ENCODE results near the gene PAH. TPM values are rescaled to one million over a fixed set of nuclear protein-coding genes. Genes with fewer than 3 reads are reported as not detected.
A peak's percentile ranks its signal among the peaks of the same experiment; 100 is the strongest.

Gene PAH
- polyA plus RNA-seq, 1 of the 3 experiments (the other 2 are of a cell fraction): not detected

DNA sequence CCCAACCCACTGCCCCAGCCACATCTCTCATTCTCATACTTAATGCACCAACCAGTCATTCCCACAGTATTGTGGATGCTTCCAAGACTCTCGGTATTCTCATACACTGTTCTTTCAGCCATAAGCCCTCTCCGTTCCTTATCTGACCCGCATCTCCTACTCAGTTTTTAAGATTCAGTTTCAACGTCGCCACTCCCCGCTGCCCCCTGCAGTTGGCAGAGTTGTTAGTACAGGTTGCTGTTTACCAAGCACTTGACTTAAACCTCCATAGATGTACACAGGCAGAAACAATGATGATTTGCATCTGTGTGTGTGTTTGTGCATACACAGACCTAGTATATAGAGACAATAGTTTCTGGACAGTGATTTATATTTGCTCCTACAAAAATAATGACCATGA, 40.2 kb downstream of the PAH start:
- H3K9me3 ChIP-seq: no peaks in the 10 kb centered on the region
- H3F3A ChIP-seq (replicated peaks; ENCODE audit: insufficient read depth): no peaks in the 10 kb centered on the region
- TF ChIP-seq, protein P1, sequence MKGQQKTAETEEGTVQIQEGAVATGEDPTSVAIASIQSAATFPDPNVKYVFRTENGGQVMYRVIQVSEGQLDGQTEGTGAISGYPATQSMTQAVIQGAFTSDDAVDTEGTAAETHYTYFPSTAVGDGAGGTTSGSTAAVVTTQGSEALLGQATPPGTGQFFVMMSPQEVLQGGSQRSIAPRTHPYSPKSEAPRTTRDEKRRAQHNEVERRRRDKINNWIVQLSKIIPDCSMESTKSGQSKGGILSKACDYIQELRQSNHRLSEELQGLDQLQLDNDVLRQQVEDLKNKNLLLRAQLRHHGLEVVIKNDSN (IDR thresholded peaks at IDR 0.05; ENCODE audit: borderline replicate concordance, low read depth): no peak
- TF ChIP-seq, protein P2, sequence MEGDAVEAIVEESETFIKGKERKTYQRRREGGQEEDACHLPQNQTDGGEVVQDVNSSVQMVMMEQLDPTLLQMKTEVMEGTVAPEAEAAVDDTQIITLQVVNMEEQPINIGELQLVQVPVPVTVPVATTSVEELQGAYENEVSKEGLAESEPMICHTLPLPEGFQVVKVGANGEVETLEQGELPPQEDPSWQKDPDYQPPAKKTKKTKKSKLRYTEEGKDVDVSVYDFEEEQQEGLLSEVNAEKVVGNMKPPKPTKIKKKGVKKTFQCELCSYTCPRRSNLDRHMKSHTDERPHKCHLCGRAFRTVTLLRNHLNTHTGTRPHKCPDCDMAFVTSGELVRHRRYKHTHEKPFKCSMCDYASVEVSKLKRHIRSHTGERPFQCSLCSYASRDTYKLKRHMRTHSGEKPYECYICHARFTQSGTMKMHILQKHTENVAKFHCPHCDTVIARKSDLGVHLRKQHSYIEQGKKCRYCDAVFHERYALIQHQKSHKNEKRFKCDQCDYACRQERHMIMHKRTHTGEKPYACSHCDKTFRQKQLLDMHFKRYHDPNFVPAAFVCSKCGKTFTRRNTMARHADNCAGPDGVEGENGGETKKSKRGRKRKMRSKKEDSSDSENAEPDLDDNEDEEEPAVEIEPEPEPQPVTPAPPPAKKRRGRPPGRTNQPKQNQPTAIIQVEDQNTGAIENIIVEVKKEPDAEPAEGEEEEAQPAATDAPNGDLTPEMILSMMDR (IDR thresholded peaks at IDR 0.05): peak; percentile 20; the same call in 1 of the 2 replicates
- H3K9ac ChIP-seq: no peak overlapping the region
- H2AFZ ChIP-seq (ENCODE audit: low read depth): no peak overlapping the region
- CTCF ChIA-PET: no interaction called here
- POLR2A ChIA-PET: no interaction called here
- H3K27me3 ChIP-seq (ENCODE audit: insufficient read depth): no peaks in the 10 kb centered on the region
- H3K27ac ChIP-seq (ENCODE audit: low read depth in 2 of 2, low read length in 1 of 2): no peak overlapping the region
- H3K4me1 ChIP-seq (ENCODE audit: control insufficient read depth in 1 of 2, insufficient read depth in 2 of 2, low read depth in 1 of 2, low read length in 1 of 2): no peaks in the 10 kb centered on the region
- no peaks in the 10 kb centered on the region for H4K20me1 ChIP-seq (ENCODE audit: insufficient read depth)
- WGBS (ENCODE audit: low lambda C conversion rate): 53% methylated on average over 6 of the region's 6 CpGs
- no peak for DNase-seq
- H3K9me2 ChIP-seq: no peaks in the 10 kb centered on the region
- no peaks in the 10 kb centered on the region for H3K36me3 ChIP-seq (replicated peaks in 1 of 2; ENCODE audit: control insufficient read depth in 1 of 2, insufficient read depth in 2 of 2, low read length in 1 of 2)
- H3K79me2 ChIP-seq (ENCODE audit: insufficient read depth): no peaks in the 10 kb centered on the region
- H3K4me2 ChIP-seq: no peak overlapping the region
- H3K4me3 ChIP-seq (ENCODE audit: low read depth in 2 of 2, low read length in 1 of 2): no peak overlapping the region

DNA sequence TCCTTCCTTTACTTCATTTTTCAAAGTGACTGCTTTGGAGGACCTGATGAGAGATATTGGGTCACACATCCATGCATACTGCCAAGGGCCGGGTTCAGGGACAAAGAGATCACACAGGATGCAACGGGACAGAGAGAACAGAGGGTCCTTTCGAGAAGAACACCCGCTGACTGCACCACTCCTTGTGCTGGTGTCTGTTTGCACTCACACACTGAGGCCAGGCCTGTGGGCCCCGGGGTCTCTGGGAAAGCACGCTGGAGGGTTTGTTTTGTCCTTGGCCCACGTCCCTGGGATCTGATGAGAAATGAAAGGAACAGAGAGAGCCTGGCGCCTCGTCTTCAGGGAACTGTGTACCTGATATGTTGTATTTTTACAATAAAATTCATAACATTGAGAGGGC, 42.2 kb downstream of the PAH start:
- no peaks in the 10 kb centered on the region for H3K36me3 ChIP-seq (replicated peaks in 1 of 2; ENCODE audit: control insufficient read depth in 1 of 2, insufficient read depth in 2 of 2, low read length in 1 of 2)
- POLR2A ChIA-PET: no interaction called here
- H2AFZ ChIP-seq (ENCODE audit: low read depth): no peak overlapping the region
- H3K4me1 ChIP-seq (ENCODE audit: control insufficient read depth in 1 of 2, insufficient read depth in 2 of 2, low read depth in 1 of 2, low read length in 1 of 2): no peaks in the 10 kb centered on the region
- CTCF ChIA-PET: no interaction called here
- WGBS (ENCODE audit: low lambda C conversion rate): 46% methylated on average over 8 of the region's 9 CpGs
- no peak overlapping the region for H3K9ac ChIP-seq
- no peak overlapping the region for H3K27ac ChIP-seq (ENCODE audit: low read depth in 2 of 2, low read length in 1 of 2)
- no peaks in the 10 kb centered on the region for H3K79me2 ChIP-seq (ENCODE audit: insufficient read depth)
- H3K9me3 ChIP-seq: no peaks in the 10 kb centered on the region
- DNase-seq: no peak
- TF ChIP-seq FOXJ3 (CRISPR knock-in tag; IDR thresholded peaks at IDR 0.05) (no peak), FOSL2 (IDR thresholded peaks at IDR 0.05; ENCODE audit: borderline replicate concordance, low read depth) (no peak), TAF1 (IDR thresholded peaks at IDR 0.05; ENCODE audit: borderline replicate concordance, low read depth, low read length) (no peak), RCOR1 (IDR thresholded peaks at IDR 0.05; ENCODE audit: low read length) (no peak), SMC3 (IDR thresholded peaks at IDR 0.05; ENCODE audit: low read depth, low read length) (no peak), MXI1 (IDR thresholded peaks at IDR 0.05; ENCODE audit: low read depth, low read length) (no peak), EZH2phosphoT487 (IDR thresholded peaks at IDR 0.05; ENCODE audit: borderline replicate concordance, low read depth) (no peak), YY1 (IDR thresholded peaks at IDR 0.05; ENCODE audit: low read depth) (no peak), ELF1 (IDR thresholded peaks at IDR 0.05) (no peak), TCF12 (IDR thresholded peaks at IDR 0.05) (no peak), MEF2A (IDR thresholded peaks at IDR 0.05; ENCODE audit: borderline replicate concordance, low read depth) (no peak), GATA2 (CRISPR knock-in tag; IDR thresholded peaks at IDR 0.05) (no peak), NFIC (IDR thresholded peaks at IDR 0.05; ENCODE audit: borderline replicate concordance) (no peak), RFX5 (IDR thresholded peaks at IDR 0.05; ENCODE audit: low read length) (no peak), GABPA (IDR thresholded peaks at IDR 0.05; ENCODE audit: low read depth) (no peak), RXRA (IDR thresholded peaks at IDR 0.05; ENCODE audit: borderline replicate concordance, low read depth) (no peak)
- TF ChIP-seq, protein P3, sequence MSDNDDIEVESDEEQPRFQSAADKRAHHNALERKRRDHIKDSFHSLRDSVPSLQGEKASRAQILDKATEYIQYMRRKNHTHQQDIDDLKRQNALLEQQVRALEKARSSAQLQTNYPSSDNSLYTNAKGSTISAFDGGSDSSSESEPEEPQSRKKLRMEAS (IDR thresholded peaks at IDR 0.05; ENCODE audit: low read depth): no peak
- TF ChIP-seq, protein P4, sequence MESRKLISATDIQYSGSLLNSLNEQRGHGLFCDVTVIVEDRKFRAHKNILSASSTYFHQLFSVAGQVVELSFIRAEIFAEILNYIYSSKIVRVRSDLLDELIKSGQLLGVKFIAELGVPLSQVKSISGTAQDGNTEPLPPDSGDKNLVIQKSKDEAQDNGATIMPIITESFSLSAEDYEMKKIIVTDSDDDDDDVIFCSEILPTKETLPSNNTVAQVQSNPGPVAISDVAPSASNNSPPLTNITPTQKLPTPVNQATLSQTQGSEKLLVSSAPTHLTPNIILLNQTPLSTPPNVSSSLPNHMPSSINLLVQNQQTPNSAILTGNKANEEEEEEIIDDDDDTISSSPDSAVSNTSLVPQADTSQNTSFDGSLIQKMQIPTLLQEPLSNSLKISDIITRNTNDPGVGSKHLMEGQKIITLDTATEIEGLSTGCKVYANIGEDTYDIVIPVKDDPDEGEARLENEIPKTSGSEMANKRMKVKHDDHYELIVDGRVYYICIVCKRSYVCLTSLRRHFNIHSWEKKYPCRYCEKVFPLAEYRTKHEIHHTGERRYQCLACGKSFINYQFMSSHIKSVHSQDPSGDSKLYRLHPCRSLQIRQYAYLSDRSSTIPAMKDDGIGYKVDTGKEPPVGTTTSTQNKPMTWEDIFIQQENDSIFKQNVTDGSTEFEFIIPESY (IDR thresholded peaks at IDR 0.05; ENCODE audit: borderline replicate concordance, low read depth): no peak
- TF ChIP-seq, protein P5, sequence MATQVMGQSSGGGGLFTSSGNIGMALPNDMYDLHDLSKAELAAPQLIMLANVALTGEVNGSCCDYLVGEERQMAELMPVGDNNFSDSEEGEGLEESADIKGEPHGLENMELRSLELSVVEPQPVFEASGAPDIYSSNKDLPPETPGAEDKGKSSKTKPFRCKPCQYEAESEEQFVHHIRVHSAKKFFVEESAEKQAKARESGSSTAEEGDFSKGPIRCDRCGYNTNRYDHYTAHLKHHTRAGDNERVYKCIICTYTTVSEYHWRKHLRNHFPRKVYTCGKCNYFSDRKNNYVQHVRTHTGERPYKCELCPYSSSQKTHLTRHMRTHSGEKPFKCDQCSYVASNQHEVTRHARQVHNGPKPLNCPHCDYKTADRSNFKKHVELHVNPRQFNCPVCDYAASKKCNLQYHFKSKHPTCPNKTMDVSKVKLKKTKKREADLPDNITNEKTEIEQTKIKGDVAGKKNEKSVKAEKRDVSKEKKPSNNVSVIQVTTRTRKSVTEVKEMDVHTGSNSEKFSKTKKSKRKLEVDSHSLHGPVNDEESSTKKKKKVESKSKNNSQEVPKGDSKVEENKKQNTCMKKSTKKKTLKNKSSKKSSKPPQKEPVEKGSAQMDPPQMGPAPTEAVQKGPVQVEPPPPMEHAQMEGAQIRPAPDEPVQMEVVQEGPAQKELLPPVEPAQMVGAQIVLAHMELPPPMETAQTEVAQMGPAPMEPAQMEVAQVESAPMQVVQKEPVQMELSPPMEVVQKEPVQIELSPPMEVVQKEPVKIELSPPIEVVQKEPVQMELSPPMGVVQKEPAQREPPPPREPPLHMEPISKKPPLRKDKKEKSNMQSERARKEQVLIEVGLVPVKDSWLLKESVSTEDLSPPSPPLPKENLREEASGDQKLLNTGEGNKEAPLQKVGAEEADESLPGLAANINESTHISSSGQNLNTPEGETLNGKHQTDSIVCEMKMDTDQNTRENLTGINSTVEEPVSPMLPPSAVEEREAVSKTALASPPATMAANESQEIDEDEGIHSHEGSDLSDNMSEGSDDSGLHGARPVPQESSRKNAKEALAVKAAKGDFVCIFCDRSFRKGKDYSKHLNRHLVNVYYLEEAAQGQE (IDR thresholded peaks at IDR 0.05; ENCODE audit: low read depth, low read length): no peak
- no peaks in the 10 kb centered on the region for H3K9me2 ChIP-seq
- no peaks in the 10 kb centered on the region for H4K20me1 ChIP-seq (ENCODE audit: insufficient read depth)
- no peaks in the 10 kb centered on the region for H3K27me3 ChIP-seq (ENCODE audit: insufficient read depth)
- no peak overlapping the region for H3K4me3 ChIP-seq (ENCODE audit: low read depth in 2 of 2, low read length in 1 of 2)
- H3F3A ChIP-seq (replicated peaks; ENCODE audit: insufficient read depth): no peaks in the 10 kb centered on the region
- H3K4me2 ChIP-seq: no peak overlapping the region

Measured in SK-N-SH (cell line).